ENCODE results near the gene YBX3.

The YBX3 gene

DNA sequence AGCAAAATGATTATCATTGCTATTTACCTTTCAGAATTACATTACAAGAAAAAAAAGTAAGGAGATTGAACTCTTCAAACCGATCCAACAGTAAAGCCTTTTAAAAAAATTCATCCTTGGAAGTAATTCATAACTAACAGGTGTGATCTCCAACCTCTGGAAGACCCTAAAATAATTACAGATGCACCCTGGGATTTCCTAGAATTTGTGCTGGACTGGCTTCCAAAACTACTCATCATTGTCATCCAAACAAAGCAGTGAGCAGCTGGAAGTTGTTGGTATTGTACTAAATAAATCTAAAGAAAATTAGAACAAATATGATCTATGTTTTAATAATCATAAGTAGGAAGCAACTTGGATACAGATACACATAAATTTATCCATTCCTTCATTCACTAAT, 1.9 kb upstream of the YBX3 start:
- H3K4me3 ChIP-seq (replicated peaks; ENCODE audit: low read depth, low read length), result no peak overlapping the region
- TF ChIP-seq, protein P1, sequence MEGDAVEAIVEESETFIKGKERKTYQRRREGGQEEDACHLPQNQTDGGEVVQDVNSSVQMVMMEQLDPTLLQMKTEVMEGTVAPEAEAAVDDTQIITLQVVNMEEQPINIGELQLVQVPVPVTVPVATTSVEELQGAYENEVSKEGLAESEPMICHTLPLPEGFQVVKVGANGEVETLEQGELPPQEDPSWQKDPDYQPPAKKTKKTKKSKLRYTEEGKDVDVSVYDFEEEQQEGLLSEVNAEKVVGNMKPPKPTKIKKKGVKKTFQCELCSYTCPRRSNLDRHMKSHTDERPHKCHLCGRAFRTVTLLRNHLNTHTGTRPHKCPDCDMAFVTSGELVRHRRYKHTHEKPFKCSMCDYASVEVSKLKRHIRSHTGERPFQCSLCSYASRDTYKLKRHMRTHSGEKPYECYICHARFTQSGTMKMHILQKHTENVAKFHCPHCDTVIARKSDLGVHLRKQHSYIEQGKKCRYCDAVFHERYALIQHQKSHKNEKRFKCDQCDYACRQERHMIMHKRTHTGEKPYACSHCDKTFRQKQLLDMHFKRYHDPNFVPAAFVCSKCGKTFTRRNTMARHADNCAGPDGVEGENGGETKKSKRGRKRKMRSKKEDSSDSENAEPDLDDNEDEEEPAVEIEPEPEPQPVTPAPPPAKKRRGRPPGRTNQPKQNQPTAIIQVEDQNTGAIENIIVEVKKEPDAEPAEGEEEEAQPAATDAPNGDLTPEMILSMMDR (IDR thresholded peaks at IDR 0.05; ENCODE audit: low read length, missing control alignments), result no peak
- no peak for DNase-seq (ENCODE audit: low read depth)

DNA sequence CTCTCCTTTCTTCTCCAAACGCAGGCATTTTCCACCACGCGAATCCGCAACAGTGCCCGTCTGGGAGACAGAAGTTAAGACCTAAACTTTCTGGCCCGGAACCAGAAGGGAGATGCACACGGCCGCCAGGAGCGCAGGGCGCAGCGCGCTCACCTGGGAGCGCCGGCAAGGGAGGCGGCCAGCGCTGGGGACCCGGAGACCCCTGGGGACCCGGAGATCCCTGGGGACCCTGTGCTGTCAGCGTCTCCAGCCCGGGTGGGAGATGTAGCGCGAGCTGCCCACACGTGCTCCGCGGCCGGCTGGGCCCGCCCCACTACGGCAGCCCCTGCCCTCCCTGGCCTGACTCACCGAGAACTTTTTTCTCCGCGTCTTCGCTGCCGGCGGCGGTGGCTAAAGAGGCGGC, 620 bp downstream of the YBX3 start:
- TF ChIP-seq, protein P1 (IDR thresholded peaks at IDR 0.05; ENCODE audit: low read length, missing control alignments), result no peak
- peak; percentile 57 for DNase-seq (ENCODE audit: low read depth)

DNA sequence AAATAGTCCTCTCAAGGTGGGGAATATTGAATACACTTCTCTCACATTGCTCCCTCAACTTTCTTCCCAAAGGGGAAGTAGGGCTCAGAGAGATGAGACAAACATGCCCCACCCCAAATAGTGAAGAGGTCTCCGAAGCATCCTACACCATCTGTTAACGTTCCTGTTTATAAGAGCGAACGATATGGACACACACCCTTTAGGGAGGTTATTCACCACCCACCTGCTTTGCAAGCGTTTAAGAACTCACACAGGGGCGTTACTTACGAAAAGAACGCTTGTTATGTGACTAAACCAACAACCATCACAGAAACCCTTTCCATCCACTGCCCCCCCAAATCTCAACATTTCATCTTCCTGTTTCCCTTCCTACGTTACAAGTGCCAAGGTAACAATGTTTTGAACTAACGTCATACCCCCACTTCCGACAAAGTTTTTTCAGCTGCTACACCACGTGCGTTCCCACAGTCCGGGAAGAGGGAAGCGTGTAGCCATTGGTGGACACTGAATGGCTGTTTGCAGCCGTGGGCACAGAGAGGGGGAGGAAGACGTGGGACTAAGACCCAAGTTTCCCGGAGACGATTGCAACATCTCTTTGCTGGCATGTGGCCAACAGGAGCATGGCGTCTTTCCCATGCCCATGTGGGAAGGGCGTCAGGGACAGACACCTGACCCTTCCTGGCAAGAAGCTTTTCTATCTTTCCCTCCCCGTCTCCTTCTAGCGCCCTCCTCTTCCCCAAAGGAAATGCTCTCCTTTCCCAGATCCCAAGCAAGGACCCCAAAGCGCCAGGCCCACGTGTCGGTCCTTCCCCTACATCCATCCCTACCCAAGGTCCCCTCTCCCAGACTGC, 1.2 kb downstream of the YBX3 start:
- peak; percentile 100 for DNase-seq (ENCODE audit: low read depth)
- TF ChIP-seq, protein P1 (IDR thresholded peaks at IDR 0.05; ENCODE audit: low read length, missing control alignments), result no peak
- H3K4me3 ChIP-seq (replicated peaks; ENCODE audit: low read depth, low read length), result peak overlapping the region; percentile 92

More for the DNA sequence above, 620 bp downstream of the YBX3 start:
- peak overlapping the region; percentile 92 for H3K4me3 ChIP-seq (replicated peaks; ENCODE audit: low read depth, low read length)

DNA sequence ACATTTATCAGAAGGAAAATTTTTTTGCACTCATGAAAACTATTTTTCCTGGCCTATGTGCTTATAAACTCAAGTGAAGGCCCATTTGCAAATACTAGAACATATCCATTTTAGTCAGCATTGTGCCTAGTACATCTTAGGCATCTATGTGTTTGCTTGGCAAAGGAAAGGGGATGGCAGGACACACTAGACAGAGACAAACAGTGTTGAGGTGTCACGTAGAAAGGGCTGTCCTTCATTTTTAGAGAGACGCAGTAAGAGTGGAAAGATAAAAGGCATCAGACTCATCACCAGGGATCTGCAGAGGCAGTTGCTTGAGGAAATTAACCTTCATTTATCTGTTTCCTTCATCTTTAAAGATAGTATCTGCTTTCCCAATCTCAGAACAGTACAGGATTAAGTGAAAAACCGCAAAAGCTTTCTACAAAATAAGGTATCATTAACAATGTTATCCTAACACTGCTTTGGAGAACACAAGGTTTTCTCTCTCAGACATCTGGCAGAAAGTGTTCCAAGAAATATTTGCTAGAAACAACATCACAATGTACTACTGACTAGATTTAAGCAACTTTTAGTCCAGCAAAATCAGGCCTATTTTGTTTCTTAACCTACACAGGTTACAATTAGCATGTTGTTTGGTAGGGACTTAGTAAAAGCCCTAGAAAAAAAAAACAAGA, 2.0 kb downstream of the YBX3 start:
- DNase-seq (ENCODE audit: low read depth), result no peak
- peak overlapping the region; percentile 92 for H3K4me3 ChIP-seq (replicated peaks; ENCODE audit: low read depth, low read length)
- TF ChIP-seq, protein P1 (IDR thresholded peaks at IDR 0.05; ENCODE audit: low read length, missing control alignments), result no peak

DNA sequence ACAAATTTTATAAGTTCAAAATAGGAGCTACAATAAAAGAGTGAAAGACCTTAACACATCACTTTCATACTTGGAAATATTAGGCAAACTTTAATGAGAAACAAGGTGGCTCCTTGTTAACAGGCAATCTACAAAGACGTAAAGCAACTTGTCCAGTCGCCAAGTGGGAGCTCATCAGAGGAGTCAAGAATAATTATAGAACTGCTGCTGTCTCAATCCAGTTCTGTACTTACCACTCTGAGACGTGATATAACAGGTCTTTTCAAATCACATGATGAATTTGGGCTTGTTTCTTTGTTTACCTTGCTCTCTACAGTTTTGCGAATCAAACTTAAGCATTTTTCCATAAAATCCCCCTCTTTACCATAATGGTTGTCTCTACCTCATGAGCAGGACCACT, 3.6 kb downstream of the YBX3 start:
- TF ChIP-seq, protein P1 (IDR thresholded peaks at IDR 0.05; ENCODE audit: low read length, missing control alignments), result no peak
- peak overlapping the region; percentile 92 for H3K4me3 ChIP-seq (replicated peaks; ENCODE audit: low read depth, low read length)
- no peak for DNase-seq (ENCODE audit: low read depth)

DNA sequence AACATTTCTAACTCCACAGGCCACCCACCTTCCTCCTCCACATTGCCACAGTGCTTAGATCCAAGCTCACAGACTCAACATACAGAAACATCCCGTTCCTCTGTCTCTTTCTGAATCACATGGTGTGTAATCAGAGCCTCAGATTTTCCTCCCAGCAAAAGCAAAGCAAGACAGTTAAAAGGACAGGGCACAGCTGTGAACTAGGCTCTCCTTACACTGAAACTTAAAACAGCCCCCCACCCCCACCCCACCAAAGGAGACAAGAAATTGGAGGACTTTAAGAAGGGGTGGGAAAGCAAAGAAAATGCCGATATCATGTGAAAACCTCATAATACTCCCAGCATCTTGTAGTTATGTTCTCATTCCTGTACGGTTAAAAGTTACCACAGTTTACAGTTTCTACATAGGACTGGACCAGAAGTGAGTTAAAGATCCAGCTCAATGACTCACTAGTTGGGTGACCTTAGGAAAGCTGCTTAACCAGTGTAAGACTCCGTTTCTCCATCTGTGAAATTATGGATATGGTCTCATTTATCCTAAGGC, 4.8 kb downstream of the YBX3 start:
- peak; percentile 69 for DNase-seq (ENCODE audit: low read depth)
- peak overlapping the region; percentile 39 for H3K4me3 ChIP-seq (replicated peaks; ENCODE audit: low read depth, low read length)
- TF ChIP-seq, protein P1 (IDR thresholded peaks at IDR 0.05; ENCODE audit: low read length, missing control alignments), result no peak
